CD4-positive, alpha-beta T cell treated with Interleukin-15 for 4 hours (primary cell): Measurements from ENCODE around the gene TBC1D10B.

Experiments used
- DNase-seq: peaks from one replicate; pipeline ENCODE4 v3.0.0-alpha.2; 2020; ENCODE audit warnings: low spot score

Gene TBC1D10B

DNA sequence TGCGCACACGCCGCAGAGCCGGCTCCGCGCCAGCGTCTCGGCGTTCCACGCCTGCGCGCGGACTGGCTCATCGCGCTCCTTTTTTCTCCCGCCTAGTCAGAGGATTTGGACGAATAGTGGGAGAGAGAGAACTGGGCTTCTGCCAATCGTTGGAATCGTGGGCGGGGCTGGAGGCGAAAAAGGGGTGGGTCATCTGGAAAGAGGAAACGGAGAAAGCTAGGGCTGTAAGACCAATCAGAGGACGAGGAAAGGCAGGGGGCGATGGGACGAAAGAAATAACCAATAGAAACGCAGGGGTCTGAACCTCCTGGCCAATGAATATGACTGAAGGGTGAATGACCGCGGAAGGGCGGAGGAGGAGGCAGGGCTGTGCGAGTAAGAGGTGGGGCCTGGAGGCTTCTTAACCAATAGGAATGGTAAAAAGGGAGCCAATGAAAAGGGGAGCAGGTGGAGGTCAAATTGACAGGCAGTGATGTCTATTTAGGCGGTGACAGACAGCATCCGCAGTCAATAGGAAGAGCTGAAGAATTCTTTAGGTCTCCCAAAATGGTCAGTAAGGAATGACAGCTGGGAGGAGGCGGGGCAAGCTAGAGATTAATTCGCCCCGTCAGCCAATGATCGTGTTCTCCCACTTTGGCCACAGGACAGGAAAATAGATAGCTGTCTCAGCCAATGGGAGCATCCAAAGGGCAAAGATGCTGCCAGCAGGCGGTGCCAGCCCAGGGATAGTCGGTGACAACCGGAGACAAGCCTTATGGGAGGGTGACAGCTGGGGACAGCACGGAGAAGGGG, at the start of gene TBC1D10B:
TBC1D10B (minus strand) TSS at position 39 of the 792 bp plus-strand sequence. CDS start 311 bp downstream, outside the sequence.
- peak; percentile 100 for DNase-seq

DNA sequence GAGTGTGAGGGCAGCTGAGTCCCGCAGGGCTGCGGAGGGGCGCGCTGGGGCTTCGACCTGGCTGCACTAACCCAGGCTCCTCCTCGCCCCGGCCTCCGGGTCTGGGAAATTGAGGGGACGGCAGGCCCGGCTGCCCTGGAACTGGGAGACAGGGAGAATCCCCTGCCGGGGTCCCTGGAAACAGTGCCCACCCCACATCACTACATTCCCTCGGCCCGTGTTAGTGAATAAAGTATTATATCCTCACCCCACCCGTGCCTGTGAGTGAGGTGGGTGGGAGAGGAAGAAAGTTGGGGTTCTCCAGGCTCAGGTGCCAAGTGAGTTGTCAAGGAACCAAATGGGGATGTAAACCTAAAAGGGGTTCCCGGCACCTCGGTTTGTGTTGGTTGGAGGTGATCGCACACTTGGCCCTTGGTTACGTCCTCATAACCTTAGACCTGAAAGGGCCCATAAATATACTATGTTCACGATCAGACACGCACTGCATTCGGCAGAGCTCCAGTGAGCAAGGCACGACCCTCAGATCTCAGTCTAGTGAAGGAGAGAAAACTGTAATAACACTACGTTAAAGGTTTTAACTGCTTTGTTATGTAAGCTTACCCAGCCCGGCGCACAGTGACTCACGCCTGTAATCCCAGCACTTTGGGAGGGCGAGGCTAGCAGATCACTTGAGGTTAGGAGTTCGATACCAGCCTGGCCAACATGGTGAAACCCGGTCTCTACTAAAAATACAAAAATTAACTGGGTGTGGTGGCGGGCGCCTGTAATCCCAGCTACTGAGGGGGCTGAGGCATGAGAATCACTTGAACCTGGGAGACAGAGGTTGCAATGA, 48.3 kb upstream of the TBC1D10B start:
- no peak for DNase-seq

GRCh38 chr16:30417529-30418349, 47.4 kb upstream of the TBC1D10B start:
- peak; percentile 90 for DNase-seq

GRCh38 chr16:30416624-30417528, 46.6 kb upstream of the TBC1D10B start:
- DNase-seq, result no peak

- no peak for DNase-seq
Measured at GRCh38 chr16:30416047-30416603, 45.8 kb upstream of the TBC1D10B start.

GRCh38 chr16:30414159-30414558, 43.9 kb upstream of the TBC1D10B start:
- no peak for DNase-seq

DNA sequence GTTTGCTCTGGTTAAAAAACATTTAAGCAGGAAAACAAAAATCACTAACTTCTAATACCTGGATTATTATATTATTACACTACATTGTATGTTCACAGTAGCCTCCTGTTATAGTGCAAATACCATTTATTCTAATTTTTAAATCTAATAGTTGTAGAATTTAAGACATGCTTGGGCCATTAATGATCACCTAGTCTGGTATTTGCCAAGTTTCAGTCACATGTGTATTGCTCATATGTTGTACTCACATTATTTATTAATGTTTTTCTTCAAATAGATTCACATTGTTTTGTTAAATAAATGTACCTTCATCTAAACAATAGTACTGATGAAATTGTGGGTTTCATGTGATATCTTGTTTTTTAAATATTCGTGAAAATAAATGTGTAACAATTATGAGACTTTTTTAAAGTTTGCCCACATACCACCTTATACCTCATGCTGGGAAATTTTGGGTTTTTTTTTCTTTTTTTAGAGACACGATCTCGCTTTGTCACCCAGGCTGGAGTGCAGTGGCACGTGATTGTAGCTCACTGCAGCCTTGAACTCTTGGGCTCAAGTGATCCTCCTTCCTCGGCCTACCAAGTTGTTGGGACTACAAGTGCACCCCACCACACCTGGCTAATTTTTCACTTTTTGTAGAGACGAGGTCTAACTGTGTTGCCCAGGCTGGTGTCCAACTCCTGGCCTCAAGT, 43.0 kb upstream of the TBC1D10B start:
- no peak for DNase-seq

GRCh38 chr16:30409125-30410060, 39.1 kb upstream of the TBC1D10B start:
- DNase-seq, result peak; percentile 94

DNA sequence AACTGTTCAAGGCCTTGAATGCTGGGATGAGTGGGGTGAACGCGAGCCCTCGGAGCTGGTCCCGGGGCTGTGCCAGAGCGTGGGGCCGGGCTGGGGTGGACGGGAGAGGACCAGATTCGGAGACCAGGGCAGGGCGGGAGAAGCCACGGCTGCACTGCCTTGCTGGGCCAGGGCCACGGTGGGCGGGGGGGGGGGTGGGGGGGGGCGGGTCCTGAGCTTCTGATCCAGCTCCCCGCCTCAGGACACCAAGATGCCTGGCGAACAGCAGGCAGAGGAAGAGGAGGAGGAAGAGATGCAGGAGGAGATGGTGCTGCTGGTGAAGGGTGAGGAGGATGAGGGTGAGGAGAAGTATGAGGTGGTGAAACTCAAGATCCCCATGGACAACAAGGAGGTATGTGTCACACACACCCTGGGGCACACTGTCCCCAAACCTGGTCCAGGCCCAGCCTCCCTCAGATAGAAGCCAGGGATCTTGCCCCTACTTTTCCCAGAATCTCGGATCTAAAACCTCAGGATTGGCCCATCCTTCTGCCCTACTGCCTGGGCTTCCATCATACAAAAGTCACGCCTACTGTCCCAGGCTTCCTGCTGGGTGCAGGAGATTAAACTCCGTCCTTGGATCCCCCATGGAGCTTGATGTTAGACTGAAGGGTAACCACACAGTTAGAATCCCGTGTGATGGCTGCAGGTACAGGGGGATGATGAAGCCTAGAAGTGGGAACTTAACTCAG, 37.7 kb upstream of the TBC1D10B start:
- no peak for DNase-seq

GRCh38 chr16:30407102-30407803, 37.0 kb upstream of the TBC1D10B start, which contains the start of gene ZNF771:
TSS of gene ZNF771 (plus strand) at chr16:30407606. CDS start at chr16:30408054, 448 bp downstream.
- peak; percentile 87 for DNase-seq

GRCh38 chr16:30406795-30407101, 36.5 kb upstream of the TBC1D10B start:
- no peak for DNase-seq

DNA sequence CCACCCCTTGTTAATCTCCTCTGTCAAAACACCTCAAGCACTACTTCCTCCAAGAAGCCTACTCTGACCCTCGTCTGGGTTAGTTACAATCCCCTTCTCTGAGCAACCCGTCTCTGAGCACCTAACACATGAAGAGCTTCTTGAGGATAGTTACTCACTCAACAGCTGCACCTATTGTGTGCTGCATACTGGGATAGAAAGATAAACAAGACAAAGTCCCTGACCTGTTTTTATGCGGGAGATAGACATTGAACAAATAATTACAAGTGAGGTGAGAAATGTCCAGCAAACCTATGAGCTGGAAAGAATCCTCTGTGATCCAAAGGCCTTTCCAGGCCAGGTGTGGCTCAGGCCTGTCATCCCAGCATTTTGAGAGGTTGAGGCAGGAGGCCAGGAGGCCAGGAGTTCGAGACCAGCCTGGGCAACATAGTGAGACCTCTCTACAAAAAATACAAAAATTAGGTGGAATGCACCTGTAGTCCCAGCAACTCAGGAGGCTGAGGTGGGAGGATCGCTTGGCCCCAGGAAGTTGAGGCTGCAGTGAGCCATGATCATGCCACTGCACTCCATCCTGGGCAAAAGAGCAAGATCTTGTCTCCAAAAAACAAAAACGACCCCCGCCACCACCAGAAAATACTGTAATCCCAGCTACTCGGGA, 31.6 kb upstream of the TBC1D10B start:
- no peak for DNase-seq

DNA sequence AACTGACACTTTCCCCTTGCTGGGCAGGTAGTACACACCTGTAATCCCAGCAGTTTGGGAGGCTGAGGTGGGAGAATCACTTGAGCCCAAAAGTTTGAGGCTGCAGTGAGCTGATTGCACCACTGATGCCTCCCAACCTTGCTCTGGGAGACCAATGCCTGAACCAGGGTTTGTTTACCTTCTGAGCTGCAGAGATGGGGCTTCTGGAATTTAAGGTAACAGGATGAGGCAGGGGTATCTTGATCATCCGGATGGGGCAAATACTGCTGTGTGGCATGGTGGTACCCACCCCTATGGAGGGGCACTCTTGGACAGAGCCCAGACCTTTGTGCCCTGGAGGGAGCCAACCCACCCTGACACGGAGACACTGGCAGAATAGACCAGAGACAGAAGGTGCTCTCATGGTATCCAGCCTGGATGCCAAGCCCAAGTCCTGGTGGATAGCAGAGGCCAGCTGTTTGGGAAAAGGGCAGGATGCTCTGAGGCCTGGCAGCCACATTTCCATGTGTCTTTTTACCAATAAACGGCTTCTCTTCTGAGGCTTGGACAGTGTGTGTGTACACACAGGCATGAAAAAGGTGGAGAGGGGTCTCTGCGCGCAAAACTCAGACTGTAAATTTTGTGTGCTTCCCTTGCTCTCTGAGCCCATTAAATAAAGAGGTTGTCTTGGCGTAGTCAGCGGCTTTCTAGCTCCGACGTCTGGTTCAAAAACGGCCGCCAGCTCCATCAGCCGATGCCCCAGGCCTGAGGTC, 29.3 kb upstream of the TBC1D10B start:
- DNase-seq, result no peak

DNA sequence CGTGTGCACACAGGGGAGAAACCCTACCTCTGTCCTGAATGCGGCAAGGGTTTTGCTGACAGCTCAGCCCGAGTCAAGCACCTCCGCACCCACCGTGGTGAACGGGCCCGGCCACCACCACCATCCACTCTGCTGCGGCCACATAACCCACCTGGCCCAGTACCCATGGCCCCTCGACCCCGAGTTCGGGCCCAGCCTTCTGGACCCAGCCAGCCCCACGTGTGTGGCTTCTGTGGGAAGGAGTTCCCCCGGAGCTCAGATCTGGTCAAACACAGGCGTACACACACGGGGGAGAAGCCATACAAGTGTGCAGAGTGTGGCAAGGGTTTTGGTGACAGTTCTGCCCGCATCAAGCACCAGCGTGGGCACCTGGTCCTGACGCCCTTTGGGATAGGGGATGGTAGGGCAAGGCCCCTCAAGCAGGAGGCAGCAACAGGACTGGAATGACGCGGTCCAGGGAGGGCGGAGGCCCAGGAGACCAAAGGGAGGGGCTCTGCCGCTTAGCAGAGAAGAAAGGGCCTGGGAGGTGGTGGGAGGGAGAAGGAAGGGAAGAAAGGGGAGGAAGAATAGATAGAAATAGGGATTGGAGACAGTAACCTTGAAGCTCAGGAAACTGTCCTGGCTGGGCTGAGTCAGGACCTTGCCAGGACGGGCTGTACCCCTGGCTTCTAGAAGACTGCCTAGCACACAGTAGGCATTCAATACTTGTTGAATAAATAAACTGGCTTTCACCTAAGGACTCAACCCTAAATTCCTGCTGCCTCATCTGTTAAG, 28.6 kb upstream of the TBC1D10B start:
- DNase-seq, result no peak

- DNase-seq, result no peak
Measured at GRCh38 chr16:30397776-30398660, 27.7 kb upstream of the TBC1D10B start.
